Measurements from ENCODE around the gene OSBPL5.

Gene OSBPL5

GRCh38 chr11:3189196-3189843 lies 24.2 kb upstream of the OSBPL5 start:
- Histone ChIP-seq H3K27ac (ENCODE audit: low read depth, low read length) (no peak overlapping the region), H3K4me1 (ENCODE audit: control insufficient read depth, low read length) (no peaks in the 10 kb centered on the region), H3K36me3 (ENCODE audit: control insufficient read depth, low read length) (no peaks in the 10 kb centered on the region), H3K4me2 (ENCODE audit: low read length) (no peak overlapping the region), H3K9me3 (ENCODE audit: control insufficient read depth, insufficient read depth, low read length) (no peaks in the 10 kb centered on the region), H3K4me3 (ENCODE audit: low read length) (no peak overlapping the region), H4K20me1 (ENCODE audit: control insufficient read depth, insufficient read depth, low read depth, low read length) (no peaks in the 10 kb centered on the region), H3K9me2 (replicated peaks; ENCODE audit: control insufficient read depth, low read length) (no peaks in the 10 kb centered on the region), H3K27me3 (ENCODE audit: control insufficient read depth, low read length) (no peaks in the 10 kb centered on the region), H3F3A (ENCODE audit: control insufficient read depth, insufficient read depth) (no peaks in the 10 kb centered on the region), H3K79me2 (ENCODE audit: control insufficient read depth, low read length) (no peaks in the 10 kb centered on the region)
- TF ChIP-seq, protein P1, sequence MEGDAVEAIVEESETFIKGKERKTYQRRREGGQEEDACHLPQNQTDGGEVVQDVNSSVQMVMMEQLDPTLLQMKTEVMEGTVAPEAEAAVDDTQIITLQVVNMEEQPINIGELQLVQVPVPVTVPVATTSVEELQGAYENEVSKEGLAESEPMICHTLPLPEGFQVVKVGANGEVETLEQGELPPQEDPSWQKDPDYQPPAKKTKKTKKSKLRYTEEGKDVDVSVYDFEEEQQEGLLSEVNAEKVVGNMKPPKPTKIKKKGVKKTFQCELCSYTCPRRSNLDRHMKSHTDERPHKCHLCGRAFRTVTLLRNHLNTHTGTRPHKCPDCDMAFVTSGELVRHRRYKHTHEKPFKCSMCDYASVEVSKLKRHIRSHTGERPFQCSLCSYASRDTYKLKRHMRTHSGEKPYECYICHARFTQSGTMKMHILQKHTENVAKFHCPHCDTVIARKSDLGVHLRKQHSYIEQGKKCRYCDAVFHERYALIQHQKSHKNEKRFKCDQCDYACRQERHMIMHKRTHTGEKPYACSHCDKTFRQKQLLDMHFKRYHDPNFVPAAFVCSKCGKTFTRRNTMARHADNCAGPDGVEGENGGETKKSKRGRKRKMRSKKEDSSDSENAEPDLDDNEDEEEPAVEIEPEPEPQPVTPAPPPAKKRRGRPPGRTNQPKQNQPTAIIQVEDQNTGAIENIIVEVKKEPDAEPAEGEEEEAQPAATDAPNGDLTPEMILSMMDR (IDR thresholded peaks at IDR 0.05; ENCODE audit: low read depth, low read length, poor library complexity, severe bottlenecking): no peak
- TF ChIP-seq EZH2phosphoT487 (IDR thresholded peaks at IDR 0.05; ENCODE audit: borderline replicate concordance, low read length): no peak

DNA sequence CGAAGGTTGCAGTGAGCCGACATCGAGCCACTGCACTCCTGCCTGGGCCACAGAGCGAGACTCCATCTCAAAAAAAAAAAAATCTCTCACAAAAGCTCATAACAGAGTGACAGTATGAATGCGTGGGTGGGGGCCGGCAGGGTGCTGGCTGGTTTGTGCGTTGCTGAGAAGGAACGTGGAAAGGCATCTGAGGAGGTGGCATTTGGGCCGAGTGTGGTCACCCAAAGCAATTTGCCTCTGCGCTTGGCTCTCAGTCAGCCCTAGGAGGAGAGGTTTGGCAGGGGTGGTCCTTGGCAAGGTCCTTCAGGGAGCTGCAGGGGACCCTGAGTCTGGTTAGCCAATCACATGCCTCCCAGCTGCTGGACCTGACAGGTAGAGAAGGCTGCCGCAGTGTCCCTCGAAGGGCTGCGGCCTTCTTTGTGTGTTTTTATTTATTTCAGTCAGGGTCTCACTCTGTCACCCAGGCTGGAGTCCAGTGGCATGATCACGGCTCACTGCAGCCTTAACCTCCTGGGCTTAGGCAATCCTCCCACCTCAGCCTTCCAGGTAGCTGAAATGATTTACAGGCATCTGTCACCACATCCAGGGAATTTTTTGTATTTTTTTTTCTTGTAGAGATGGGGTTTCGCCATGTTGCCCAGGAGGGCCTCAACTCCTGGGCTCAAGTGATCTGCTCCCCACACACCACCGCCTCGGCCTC lies 23.5 kb upstream of the OSBPL5 start:
- no peaks in the 10 kb centered on the region for H3K27me3 ChIP-seq (ENCODE audit: control insufficient read depth, low read length)
- no peaks in the 10 kb centered on the region for H3K79me2 ChIP-seq (ENCODE audit: control insufficient read depth, low read length)
- no peaks in the 10 kb centered on the region for H3K4me1 ChIP-seq (ENCODE audit: control insufficient read depth, low read length)
- no peak for TF ChIP-seq EZH2phosphoT487 (IDR thresholded peaks at IDR 0.05; ENCODE audit: borderline replicate concordance, low read length)
- no peaks in the 10 kb centered on the region for H3K9me3 ChIP-seq (ENCODE audit: control insufficient read depth, insufficient read depth, low read length)
- H3K36me3 ChIP-seq (ENCODE audit: control insufficient read depth, low read length): no peaks in the 10 kb centered on the region
- H3F3A ChIP-seq (ENCODE audit: control insufficient read depth, insufficient read depth): no peaks in the 10 kb centered on the region
- no peaks in the 10 kb centered on the region for H4K20me1 ChIP-seq (ENCODE audit: control insufficient read depth, insufficient read depth, low read depth, low read length)
- no peak overlapping the region for H3K4me3 ChIP-seq (ENCODE audit: low read length)
- H3K4me2 ChIP-seq (ENCODE audit: low read length): no peak overlapping the region
- no peaks in the 10 kb centered on the region for H3K9me2 ChIP-seq (replicated peaks; ENCODE audit: control insufficient read depth, low read length)
- H3K27ac ChIP-seq (ENCODE audit: low read depth, low read length): no peak overlapping the region

GRCh38 chr11:3186166-3186953 lies 21.2 kb upstream of the OSBPL5 start:
- Histone ChIP-seq H4K20me1 (ENCODE audit: control insufficient read depth, insufficient read depth, low read depth, low read length) (no peaks in the 10 kb centered on the region), H3K79me2 (ENCODE audit: control insufficient read depth, low read length) (no peaks in the 10 kb centered on the region), H3F3A (ENCODE audit: control insufficient read depth, insufficient read depth) (no peaks in the 10 kb centered on the region), H3K4me3 (ENCODE audit: low read length) (no peak overlapping the region), H3K4me2 (ENCODE audit: low read length) (no peak overlapping the region), H3K9me3 (ENCODE audit: control insufficient read depth, insufficient read depth, low read length) (no peaks in the 10 kb centered on the region), H3K4me1 (ENCODE audit: control insufficient read depth, low read length) (no peaks in the 10 kb centered on the region), H3K9me2 (replicated peaks; ENCODE audit: control insufficient read depth, low read length) (no peaks in the 10 kb centered on the region), H3K27me3 (ENCODE audit: control insufficient read depth, low read length) (no peaks in the 10 kb centered on the region), H3K27ac (ENCODE audit: low read depth, low read length) (no peak overlapping the region), H3K36me3 (ENCODE audit: control insufficient read depth, low read length) (no peaks in the 10 kb centered on the region)
- TF ChIP-seq, protein P1 (IDR thresholded peaks at IDR 0.05; ENCODE audit: low read depth, low read length, poor library complexity, severe bottlenecking): no peak
